H1 (cell line): ENCODE results near the gene SPI1. TPM values are rescaled to one million over a fixed set of nuclear protein-coding genes. Genes with fewer than 3 reads are reported as not detected.

ENCODE experiments used
- HDAC2 ChIP-seq, 2 experiments: fragments of 300-600 bp in 1 of 2; sonication (generic) in 1 of 2; IDR thresholded peaks; 2 replicates each; pipeline ENCODE4 v1.6.1; 2011 to 2012; ENCODE audit warnings: low read depth in 2 of 2, low read length in 2 of 2, mild to moderate bottlenecking in 2 of 2, moderate library complexity in 2 of 2, borderline replicate concordance in 1 of 2, inconsistent platforms in 1 of 2
- KDM5A ChIP-seq: fragments of 200-600 bp; IDR thresholded peaks from 2 replicates; pipeline ENCODE4 v1.7.1; 2012; ENCODE audit warnings: mild to moderate bottlenecking, low read length, inconsistent platforms, mixed read lengths
- polyA plus RNA-seq, 7 experiments: library from polyadenylated mRNA; depleted of rRNA in 3 of 7; stranded (reverse) in 5 of 7; unstranded in 2 of 7; fragments of >200 nt in 5 of 7; fragments of 200-250 nt in 2 of 7; gene quantifications; 1 replicate in 5 of 7; 2 replicates in 1 of 7; 4 replicates in 1 of 7; pipeline versions ENCODE4 v1.2.1 to v1.2.3, GENCODE V29; 2011 to 2013; ENCODE audit warnings: missing spikeins in 2 of 7, mixed read lengths in 2 of 7
- total RNA-seq: library from RNA; stranded (reverse); fragmentation: NEBNext Ultra II Directional; extraction: Animal tissue kit (Norgen Biotek cat#: 25700); gene quantifications from 2 replicates; pipeline ENCODE4 v1.2.1, GENCODE V29; 2021
- TF ChIP-seq, protein P1 (sequence below): fragments of 300-600 bp; sonication (generic); IDR thresholded peaks from 2 replicates; pipeline ENCODE4 v1.7.1; 2012; ENCODE audit warnings: low read length, moderate library complexity, mild to moderate bottlenecking, inconsistent platforms; ENCODE audit not compliant: insufficient replicate concordance
- TF ChIP-seq, protein P2 (sequence below): IDR thresholded peaks from 2 replicates; pipeline ENCODE4 v1.6.1; 2012; ENCODE audit warnings: inconsistent platforms

SPI1 gene
- total and polyA plus RNA-seq, 2 of the 8 experiments (the other 6 are each of a cell fraction or from before 2014, with no cell fraction given): 0.12 TPM; not detected in 1

GRCh38 chr11:47342854-47343253 lies 35.5 kb downstream of the SPI1 start (continued):
- TF ChIP-seq, protein P1, sequence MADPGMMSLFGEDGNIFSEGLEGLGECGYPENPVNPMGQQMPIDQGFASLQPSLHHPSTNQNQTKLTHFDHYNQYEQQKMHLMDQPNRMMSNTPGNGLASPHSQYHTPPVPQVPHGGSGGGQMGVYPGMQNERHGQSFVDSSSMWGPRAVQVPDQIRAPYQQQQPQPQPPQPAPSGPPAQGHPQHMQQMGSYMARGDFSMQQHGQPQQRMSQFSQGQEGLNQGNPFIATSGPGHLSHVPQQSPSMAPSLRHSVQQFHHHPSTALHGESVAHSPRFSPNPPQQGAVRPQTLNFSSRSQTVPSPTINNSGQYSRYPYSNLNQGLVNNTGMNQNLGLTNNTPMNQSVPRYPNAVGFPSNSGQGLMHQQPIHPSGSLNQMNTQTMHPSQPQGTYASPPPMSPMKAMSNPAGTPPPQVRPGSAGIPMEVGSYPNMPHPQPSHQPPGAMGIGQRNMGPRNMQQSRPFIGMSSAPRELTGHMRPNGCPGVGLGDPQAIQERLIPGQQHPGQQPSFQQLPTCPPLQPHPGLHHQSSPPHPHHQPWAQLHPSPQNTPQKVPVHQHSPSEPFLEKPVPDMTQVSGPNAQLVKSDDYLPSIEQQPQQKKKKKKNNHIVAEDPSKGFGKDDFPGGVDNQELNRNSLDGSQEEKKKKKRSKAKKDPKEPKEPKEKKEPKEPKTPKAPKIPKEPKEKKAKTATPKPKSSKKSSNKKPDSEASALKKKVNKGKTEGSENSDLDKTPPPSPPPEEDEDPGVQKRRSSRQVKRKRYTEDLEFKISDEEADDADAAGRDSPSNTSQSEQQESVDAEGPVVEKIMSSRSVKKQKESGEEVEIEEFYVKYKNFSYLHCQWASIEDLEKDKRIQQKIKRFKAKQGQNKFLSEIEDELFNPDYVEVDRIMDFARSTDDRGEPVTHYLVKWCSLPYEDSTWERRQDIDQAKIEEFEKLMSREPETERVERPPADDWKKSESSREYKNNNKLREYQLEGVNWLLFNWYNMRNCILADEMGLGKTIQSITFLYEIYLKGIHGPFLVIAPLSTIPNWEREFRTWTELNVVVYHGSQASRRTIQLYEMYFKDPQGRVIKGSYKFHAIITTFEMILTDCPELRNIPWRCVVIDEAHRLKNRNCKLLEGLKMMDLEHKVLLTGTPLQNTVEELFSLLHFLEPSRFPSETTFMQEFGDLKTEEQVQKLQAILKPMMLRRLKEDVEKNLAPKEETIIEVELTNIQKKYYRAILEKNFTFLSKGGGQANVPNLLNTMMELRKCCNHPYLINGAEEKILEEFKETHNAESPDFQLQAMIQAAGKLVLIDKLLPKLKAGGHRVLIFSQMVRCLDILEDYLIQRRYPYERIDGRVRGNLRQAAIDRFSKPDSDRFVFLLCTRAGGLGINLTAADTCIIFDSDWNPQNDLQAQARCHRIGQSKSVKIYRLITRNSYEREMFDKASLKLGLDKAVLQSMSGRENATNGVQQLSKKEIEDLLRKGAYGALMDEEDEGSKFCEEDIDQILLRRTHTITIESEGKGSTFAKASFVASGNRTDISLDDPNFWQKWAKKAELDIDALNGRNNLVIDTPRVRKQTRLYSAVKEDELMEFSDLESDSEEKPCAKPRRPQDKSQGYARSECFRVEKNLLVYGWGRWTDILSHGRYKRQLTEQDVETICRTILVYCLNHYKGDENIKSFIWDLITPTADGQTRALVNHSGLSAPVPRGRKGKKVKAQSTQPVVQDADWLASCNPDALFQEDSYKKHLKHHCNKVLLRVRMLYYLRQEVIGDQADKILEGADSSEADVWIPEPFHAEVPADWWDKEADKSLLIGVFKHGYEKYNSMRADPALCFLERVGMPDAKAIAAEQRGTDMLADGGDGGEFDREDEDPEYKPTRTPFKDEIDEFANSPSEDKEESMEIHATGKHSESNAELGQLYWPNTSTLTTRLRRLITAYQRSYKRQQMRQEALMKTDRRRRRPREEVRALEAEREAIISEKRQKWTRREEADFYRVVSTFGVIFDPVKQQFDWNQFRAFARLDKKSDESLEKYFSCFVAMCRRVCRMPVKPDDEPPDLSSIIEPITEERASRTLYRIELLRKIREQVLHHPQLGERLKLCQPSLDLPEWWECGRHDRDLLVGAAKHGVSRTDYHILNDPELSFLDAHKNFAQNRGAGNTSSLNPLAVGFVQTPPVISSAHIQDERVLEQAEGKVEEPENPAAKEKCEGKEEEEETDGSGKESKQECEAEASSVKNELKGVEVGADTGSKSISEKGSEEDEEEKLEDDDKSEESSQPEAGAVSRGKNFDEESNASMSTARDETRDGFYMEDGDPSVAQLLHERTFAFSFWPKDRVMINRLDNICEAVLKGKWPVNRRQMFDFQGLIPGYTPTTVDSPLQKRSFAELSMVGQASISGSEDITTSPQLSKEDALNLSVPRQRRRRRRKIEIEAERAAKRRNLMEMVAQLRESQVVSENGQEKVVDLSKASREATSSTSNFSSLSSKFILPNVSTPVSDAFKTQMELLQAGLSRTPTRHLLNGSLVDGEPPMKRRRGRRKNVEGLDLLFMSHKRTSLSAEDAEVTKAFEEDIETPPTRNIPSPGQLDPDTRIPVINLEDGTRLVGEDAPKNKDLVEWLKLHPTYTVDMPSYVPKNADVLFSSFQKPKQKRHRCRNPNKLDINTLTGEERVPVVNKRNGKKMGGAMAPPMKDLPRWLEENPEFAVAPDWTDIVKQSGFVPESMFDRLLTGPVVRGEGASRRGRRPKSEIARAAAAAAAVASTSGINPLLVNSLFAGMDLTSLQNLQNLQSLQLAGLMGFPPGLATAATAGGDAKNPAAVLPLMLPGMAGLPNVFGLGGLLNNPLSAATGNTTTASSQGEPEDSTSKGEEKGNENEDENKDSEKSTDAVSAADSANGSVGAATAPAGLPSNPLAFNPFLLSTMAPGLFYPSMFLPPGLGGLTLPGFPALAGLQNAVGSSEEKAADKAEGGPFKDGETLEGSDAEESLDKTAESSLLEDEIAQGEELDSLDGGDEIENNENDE: no peak
- TF ChIP-seq HDAC2 (IDR thresholded peaks at IDR 0.05; ENCODE audit: borderline replicate concordance in 1 of 2, low read depth in 2 of 2, low read length in 2 of 2): no peak
- TF ChIP-seq, protein P2, sequence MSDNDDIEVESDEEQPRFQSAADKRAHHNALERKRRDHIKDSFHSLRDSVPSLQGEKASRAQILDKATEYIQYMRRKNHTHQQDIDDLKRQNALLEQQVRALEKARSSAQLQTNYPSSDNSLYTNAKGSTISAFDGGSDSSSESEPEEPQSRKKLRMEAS: no peak
- TF ChIP-seq KDM5A: no peak
